ENCODE measurements around the gene NOVA1.

NOVA1 gene

DNA sequence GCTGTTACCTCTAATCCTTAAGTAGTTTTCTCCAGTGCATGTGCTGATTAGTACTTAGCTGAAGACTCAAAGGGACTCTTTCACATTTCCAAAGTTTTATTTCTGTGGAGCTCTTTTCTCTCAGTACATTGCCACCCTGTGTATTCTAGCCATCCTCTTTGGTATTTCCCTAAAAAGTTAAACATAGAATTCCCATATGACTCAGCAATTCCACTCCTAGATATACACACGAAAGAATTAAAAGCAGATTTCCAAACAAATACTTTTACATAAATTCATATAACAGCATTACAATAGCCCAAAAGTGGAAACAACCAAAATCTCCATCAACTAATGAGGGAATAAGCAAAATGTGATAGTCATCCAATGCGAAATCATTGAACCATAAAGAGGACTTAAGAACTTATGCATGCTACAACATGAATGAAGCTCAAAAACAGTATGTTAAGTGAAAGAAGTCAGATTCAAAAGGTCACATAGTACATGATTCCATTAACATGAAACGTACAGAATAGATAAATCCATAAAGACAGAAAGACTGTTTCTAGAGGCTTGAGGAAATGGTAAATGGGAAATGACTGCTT is 9.0 kb upstream of the NOVA1 start:
- ATAC-seq = no peak
- TF ChIP-seq TCF4 (CRISPR knock-in tag; IDR thresholded peaks at IDR 0.05; ENCODE audit: borderline replicate concordance) (no peak), ZFP3 (CRISPR knock-in tag; IDR thresholded peaks at IDR 0.05) (no peak)
- TF ChIP-seq, protein P1, sequence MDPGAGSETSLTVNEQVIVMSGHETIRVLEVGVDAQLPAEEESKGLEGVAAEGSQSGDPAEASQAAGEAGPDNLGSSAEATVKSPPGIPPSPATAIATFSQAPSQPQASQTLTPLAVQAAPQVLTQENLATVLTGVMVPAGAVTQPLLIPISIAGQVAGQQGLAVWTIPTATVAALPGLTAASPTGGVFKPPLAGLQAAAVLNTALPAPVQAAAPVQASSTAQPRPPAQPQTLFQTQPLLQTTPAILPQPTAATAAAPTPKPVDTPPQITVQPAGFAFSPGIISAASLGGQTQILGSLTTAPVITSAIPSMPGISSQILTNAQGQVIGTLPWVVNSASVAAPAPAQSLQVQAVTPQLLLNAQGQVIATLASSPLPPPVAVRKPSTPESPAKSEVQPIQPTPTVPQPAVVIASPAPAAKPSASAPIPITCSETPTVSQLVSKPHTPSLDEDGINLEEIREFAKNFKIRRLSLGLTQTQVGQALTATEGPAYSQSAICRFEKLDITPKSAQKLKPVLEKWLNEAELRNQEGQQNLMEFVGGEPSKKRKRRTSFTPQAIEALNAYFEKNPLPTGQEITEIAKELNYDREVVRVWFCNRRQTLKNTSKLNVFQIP (CRISPR knock-in tag; IDR thresholded peaks at IDR 0.05; ENCODE audit: borderline replicate concordance, low read depth) = no peak

GRCh38 chr14:26605602-26606001 is 7.8 kb upstream of the NOVA1 start:
- TF ChIP-seq ZNF70 (CRISPR knock-in tag; IDR thresholded peaks at IDR 0.05) (no peak), ZFP3 (CRISPR knock-in tag; IDR thresholded peaks at IDR 0.05) (no peak), OSR1 (CRISPR knock-in tag; IDR thresholded peaks at IDR 0.05) (no peak), ZC3H10 (CRISPR knock-in tag; IDR thresholded peaks at IDR 0.05) (no peak), ZFP30 (CRISPR knock-in tag; IDR thresholded peaks at IDR 0.05) (no peak), GLIS3 (CRISPR knock-in tag; IDR thresholded peaks at IDR 0.05) (no peak), PATZ1 (CRISPR knock-in tag; IDR thresholded peaks at IDR 0.05; ENCODE audit: borderline replicate concordance) (no peak), SNAI2 (CRISPR knock-in tag; IDR thresholded peaks at IDR 0.05) (no peak)
- no peak for ATAC-seq

DNA sequence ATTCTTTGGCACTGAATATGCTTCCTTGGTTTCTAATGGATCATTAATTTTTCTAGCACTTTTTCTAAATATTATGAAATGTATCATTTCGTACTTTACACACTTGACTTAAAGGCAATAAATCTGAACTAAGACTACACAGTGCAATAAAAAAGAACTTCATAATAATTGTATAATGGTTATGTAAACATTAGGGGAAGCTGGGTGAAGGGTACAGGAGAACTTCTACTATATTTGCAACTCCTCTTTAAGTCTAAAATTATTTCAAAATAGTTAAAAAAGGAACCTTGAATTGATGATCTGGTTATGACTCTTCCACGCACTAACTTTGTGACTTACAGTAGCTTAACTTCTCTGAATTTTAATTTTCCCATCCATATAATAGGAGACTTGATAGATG is 5.1 kb upstream of the NOVA1 start:
- no peak for ATAC-seq
- TF ChIP-seq ZNF70 (CRISPR knock-in tag; IDR thresholded peaks at IDR 0.05) (no peak), PPARA (CRISPR knock-in tag; IDR thresholded peaks at IDR 0.05; ENCODE audit: borderline replicate concordance) (no peak), ISL1 (CRISPR knock-in tag; IDR thresholded peaks at IDR 0.05) (no peak), SNAI2 (CRISPR knock-in tag; IDR thresholded peaks at IDR 0.05) (no peak), ZNF8 (CRISPR knock-in tag; IDR thresholded peaks at IDR 0.05) (no peak), TSHZ2 (CRISPR knock-in tag; IDR thresholded peaks at IDR 0.05) (no peak), TOX (CRISPR knock-in tag; IDR thresholded peaks at IDR 0.05; ENCODE audit: borderline replicate concordance) (no peak), ESRRG (CRISPR knock-in tag; IDR thresholded peaks at IDR 0.05) (no peak), ZFP30 (CRISPR knock-in tag; IDR thresholded peaks at IDR 0.05) (no peak), BACH2 (CRISPR knock-in tag; IDR thresholded peaks at IDR 0.05; ENCODE audit: borderline replicate concordance) (no peak), ZNF565 (CRISPR knock-in tag; conservative IDR thresholded peaks at IDR 0.05; ENCODE audit: low read depth) (no peak), ARNTL (CRISPR knock-in tag; IDR thresholded peaks at IDR 0.05; ENCODE audit: borderline replicate concordance, low read depth) (no peak), OSR1 (CRISPR knock-in tag; IDR thresholded peaks at IDR 0.05) (no peak)
- TF ChIP-seq, protein P2, sequence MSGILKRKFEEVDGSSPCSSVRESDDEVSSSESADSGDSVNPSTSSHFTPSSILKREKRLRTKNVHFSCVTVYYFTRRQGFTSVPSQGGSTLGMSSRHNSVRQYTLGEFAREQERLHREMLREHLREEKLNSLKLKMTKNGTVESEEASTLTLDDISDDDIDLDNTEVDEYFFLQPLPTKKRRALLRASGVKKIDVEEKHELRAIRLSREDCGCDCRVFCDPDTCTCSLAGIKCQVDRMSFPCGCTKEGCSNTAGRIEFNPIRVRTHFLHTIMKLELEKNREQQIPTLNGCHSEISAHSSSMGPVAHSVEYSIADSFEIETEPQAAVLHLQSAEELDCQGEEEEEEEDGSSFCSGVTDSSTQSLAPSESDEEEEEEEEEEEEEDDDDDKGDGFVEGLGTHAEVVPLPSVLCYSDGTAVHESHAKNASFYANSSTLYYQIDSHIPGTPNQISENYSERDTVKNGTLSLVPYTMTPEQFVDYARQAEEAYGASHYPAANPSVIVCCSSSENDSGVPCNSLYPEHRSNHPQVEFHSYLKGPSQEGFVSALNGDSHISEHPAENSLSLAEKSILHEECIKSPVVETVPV (CRISPR knock-in tag; IDR thresholded peaks at IDR 0.05) = no peak
- TF ChIP-seq, protein P3, sequence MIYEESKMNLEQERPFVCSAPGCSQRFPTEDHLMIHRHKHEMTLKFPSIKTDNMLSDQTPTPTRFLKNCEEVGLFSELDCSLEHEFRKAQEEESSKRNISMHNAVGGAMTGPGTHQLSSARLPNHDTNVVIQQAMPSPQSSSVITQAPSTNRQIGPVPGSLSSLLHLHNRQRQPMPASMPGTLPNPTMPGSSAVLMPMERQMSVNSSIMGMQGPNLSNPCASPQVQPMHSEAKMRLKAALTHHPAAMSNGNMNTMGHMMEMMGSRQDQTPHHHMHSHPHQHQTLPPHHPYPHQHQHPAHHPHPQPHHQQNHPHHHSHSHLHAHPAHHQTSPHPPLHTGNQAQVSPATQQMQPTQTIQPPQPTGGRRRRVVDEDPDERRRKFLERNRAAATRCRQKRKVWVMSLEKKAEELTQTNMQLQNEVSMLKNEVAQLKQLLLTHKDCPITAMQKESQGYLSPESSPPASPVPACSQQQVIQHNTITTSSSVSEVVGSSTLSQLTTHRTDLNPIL (CRISPR knock-in tag; IDR thresholded peaks at IDR 0.05; ENCODE audit: low read depth) = no peak
